PC-9 (cell line): Measurements from ENCODE around the gene COL16A1. TPM values are rescaled to one million over a fixed set of nuclear protein-coding genes. Genes with fewer than 3 reads are reported as not detected.

Source experiments
- BruUV-seq: library from RNA; stranded (reverse); fragments of 400-500 nt; replicated peaks from 2 replicates; lab custom pipeline; 2021; lab: Mats Ljungman, UMichigan
- CTCF ChIA-PET: fragments of 300-600 bp; sonication (Branson Sonifier 250); formaldehyde crosslinking; loops from one replicate; lab custom pipeline; 2022; ENCODE audit warnings: antibody characterized with exemption; lab: Charles Lee
- POLR2A ChIA-PET: fragments of 300-600 bp; sonication (Branson Sonifier 250); formaldehyde crosslinking; loops from one replicate; lab custom pipeline; 2022; ENCODE audit warnings: antibody characterized with exemption; ENCODE audit not compliant: unreplicated experiment; lab: Charles Lee
- DNase-seq, 2 experiments: peaks; one replicate each; pipeline versions ENCODE4 v3.0.0 to v3.0.0-alpha.2; 2015 to 2022; ENCODE audit warnings: mixed read lengths in 1 of 2
- H2AFZ ChIP-seq: fragments of 200-600 bp; sonication (generic); 2 replicates; pipeline ENCODE4 v1.8.1; 2017; ENCODE audit warnings: antibody characterized with exemption
- H3F3A ChIP-seq: fragments of 200-600 bp; sonication (generic); 2 replicates; pipeline ENCODE4 v1.8.1; 2017; ENCODE audit warnings: antibody characterized with exemption, mild to moderate bottlenecking, low read depth; ENCODE audit not compliant: insufficient read depth
- H3K27ac ChIP-seq: fragments of 200-600 bp; sonication (generic); 2 replicates; pipeline ENCODE4 v1.6.1; 2016; ENCODE audit warnings: mixed run types
- H3K27me3 ChIP-seq: fragments of 200-600 bp; sonication (generic); 2 replicates; pipeline ENCODE4 v1.6.1; 2016; ENCODE audit warnings: low read depth, mixed run types; ENCODE audit not compliant: insufficient read depth
- H3K36me3 ChIP-seq: fragments of 200-600 bp; sonication (generic); 2 replicates; pipeline ENCODE4 v1.6.1; 2016; ENCODE audit warnings: low read depth, mixed run types
- H3K4me1 ChIP-seq: fragments of 200-600 bp; sonication (generic); replicated peaks from 2 replicates; pipeline ENCODE4 v1.6.1; 2016; ENCODE audit warnings: mixed run types; ENCODE audit not compliant: insufficient read depth
- H3K4me2 ChIP-seq: fragments of 200-600 bp; sonication (generic); 2 replicates; pipeline ENCODE4 v1.6.1; 2017; ENCODE audit warnings: mixed run types
- H3K4me3 ChIP-seq: fragments of 200-600 bp; sonication (generic); 2 replicates; pipeline ENCODE4 v1.6.1; 2016; ENCODE audit warnings: mixed run types
- H3K79me2 ChIP-seq: fragments of 200-600 bp; sonication (generic); 2 replicates; pipeline ENCODE4 v1.6.1; 2017; ENCODE audit warnings: low read depth, mixed run types
- H3K9me2 ChIP-seq: fragments of 200-600 bp; sonication (generic); 2 replicates; pipeline ENCODE4 v1.8.1; 2017; ENCODE audit warnings: mild to moderate bottlenecking; ENCODE audit not compliant: insufficient read depth
- H3K9me3 ChIP-seq: fragments of 200-600 bp; sonication (generic); 2 replicates; pipeline ENCODE4 v1.8.1; 2016; ENCODE audit warnings: low read depth; ENCODE audit not compliant: insufficient read depth
- H4K20me1 ChIP-seq: fragments of 200-600 bp; sonication (generic); 2 replicates; pipeline ENCODE4 v1.8.1; 2017; ENCODE audit not compliant: insufficient read depth
- EZH2 ChIP-seq: fragments of 200-600 bp; sonication (generic); IDR thresholded peaks from 2 replicates; pipeline ENCODE4 v1.8.0; 2017; ENCODE audit warnings: antibody characterized with exemption, low read depth
- intact Hi-C: fragments of 100-400 bp; cut with micrococcal nuclease; formaldehyde crosslinking; loops from one replicate; pipeline ENCODE4 v1.10.0; 2022; ENCODE audit not compliant: unreplicated experiment
- total RNA-seq: library from RNA; stranded (reverse); gene quantifications from 2 replicates; pipeline ENCODE4 v1.2.3, GENCODE V29; 2021
- TF ChIP-seq, protein P1 (sequence below): fragments of 200-600 bp; sonication (generic); conservative IDR thresholded peaks from 2 replicates; pipeline ENCODE4 v1.6.1; 2017; ENCODE audit warnings: mixed run types, antibody characterized with exemption, mild to moderate bottlenecking, moderate library complexity

Gene COL16A1
- total RNA-seq, 1 experiment from 2014 or later = 4.8 TPM

- CTCF ChIA-PET = no interaction called here
- intact Hi-C loops = no loop called here
- no peak overlapping the region for H2AFZ ChIP-seq
These were observed 97.8 kb downstream of the COL16A1 start for GRCh38 chr1:31605908-31606427.

More at GRCh38 chr1:31605908-31606427, 97.8 kb downstream of the COL16A1 start:
- no peaks in the 10 kb centered on the region for H3K9me2 ChIP-seq
- H3K79me2 ChIP-seq = no peaks in the 10 kb centered on the region
- no peaks in the 10 kb centered on the region for H3K4me1 ChIP-seq
- POLR2A ChIA-PET = no interaction called here
- H3K4me3 ChIP-seq = no peak overlapping the region
- no peak overlapping the region for H3K27ac ChIP-seq
- DNase-seq = no peak
- no peak overlapping the region for H3K4me2 ChIP-seq
- H3F3A ChIP-seq = no peaks in the 10 kb centered on the region
- no peaks in the 10 kb centered on the region for H3K27me3 ChIP-seq
- H4K20me1 ChIP-seq = no peaks in the 10 kb centered on the region
- BruUV-seq = no TSS peak
- no peaks in the 10 kb centered on the region for H3K9me3 ChIP-seq
- H3K36me3 ChIP-seq = no peaks in the 10 kb centered on the region
- TF ChIP-seq, protein P1, sequence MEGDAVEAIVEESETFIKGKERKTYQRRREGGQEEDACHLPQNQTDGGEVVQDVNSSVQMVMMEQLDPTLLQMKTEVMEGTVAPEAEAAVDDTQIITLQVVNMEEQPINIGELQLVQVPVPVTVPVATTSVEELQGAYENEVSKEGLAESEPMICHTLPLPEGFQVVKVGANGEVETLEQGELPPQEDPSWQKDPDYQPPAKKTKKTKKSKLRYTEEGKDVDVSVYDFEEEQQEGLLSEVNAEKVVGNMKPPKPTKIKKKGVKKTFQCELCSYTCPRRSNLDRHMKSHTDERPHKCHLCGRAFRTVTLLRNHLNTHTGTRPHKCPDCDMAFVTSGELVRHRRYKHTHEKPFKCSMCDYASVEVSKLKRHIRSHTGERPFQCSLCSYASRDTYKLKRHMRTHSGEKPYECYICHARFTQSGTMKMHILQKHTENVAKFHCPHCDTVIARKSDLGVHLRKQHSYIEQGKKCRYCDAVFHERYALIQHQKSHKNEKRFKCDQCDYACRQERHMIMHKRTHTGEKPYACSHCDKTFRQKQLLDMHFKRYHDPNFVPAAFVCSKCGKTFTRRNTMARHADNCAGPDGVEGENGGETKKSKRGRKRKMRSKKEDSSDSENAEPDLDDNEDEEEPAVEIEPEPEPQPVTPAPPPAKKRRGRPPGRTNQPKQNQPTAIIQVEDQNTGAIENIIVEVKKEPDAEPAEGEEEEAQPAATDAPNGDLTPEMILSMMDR = no peak
- TF ChIP-seq EZH2 = no peak

Other genes starting within 250 kb of the COL16A1 start
- gene TINAGL1, start 127.5 kb downstream of the COL16A1 start, total RNA-seq = 162 and 191 TPM in 2 replicates
- gene HCRTR1, start 86.3 kb downstream of the COL16A1 start, total RNA-seq = not detected in 2 replicates
- gene PEF1, start 59.1 kb downstream of the COL16A1 start, total RNA-seq = 40.3 and 44.5 TPM in 2 replicates
- 15.6 and 28.5 TPM in 2 replicates for gene ADGRB2, start 60.3 kb upstream of the COL16A1 start, total RNA-seq
- 10.2 and 14.6 TPM in 2 replicates for gene SPOCD1, start 112.0 kb upstream of the COL16A1 start, total RNA-seq
- gene PTP4A2, start 234.4 kb upstream of the COL16A1 start, total RNA-seq = 149 and 201 TPM in 2 replicates